NCI-H526 (cell line): Measurements from ENCODE around the gene GPR173.

Source experiments
- DNase-seq, 2 experiments: peaks; one replicate each; lab custom pipeline; 2025; lab: John Stamatoyannopoulos, UW

The GPR173 gene

DNA sequence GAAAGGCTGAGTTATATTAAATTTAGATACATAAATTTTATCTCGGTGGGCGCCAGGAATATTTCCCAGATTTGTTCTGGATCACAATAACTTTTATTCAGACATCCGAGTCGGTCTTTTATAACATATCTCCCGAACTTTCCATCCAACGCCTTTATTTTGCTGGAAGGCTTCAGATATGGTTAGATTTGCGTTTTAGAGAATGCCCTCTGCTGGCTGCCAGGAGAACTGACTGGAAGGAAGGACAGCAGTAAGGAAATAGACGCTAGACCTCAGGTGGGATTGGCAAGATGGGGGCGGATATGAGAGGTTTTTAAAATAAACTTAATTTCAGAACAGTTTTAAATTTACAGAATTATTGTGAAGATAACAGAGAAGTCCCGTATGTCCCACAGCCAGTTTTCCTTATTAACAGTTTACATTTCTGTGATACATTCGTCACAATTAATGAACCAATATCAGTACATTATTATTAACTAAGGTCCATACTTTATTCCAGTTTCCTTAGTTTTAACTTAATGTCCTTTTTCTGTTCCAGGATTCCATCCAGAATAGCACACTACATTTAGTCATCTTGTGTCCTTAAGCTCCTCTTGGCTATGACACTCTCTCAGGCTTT is 40.7 kb downstream of the GPR173 start:
- peak; percentile 4 to 78 for DNase-seq

DNA sequence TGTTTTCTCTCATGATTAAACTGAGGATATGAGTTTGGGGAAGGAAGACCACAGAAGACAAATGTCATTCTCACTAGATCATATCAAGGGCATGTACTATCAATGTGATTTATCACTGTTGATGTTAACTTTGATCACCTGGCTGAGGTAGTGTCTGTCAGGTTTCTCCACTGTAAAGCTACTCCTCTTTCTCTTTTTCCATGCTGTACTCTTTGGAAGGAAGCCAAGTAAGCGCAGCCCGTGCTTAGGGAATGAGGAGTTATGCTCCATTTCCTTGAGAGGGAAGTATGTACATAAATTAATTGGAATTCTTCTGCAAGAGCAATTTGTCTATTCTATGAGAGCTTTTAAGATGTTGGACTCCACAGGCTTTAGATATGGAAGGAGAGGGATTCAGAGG is 41.3 kb downstream of the GPR173 start:
- DNase-seq: no peak

DNA sequence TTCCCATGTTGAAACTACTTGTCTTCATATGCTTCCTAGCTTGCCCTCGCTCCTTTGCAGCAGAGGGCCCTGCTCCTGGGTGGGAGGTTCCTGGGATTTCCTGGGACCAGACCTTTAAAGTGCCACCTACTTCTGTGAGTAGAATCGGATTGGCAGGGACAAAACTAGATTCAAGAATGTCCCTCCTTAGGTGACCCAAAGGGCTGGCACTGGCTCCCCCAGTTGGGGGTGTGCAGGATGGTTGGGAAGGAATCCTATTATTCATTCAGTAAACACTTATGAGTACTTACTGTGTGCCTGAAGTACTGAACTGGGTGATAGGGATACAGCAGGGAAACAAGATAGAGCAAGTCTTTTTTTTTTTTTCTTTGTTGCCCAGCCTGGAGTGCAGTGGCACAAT is 42.8 kb downstream of the GPR173 start:
- DNase-seq: no peak

DNA sequence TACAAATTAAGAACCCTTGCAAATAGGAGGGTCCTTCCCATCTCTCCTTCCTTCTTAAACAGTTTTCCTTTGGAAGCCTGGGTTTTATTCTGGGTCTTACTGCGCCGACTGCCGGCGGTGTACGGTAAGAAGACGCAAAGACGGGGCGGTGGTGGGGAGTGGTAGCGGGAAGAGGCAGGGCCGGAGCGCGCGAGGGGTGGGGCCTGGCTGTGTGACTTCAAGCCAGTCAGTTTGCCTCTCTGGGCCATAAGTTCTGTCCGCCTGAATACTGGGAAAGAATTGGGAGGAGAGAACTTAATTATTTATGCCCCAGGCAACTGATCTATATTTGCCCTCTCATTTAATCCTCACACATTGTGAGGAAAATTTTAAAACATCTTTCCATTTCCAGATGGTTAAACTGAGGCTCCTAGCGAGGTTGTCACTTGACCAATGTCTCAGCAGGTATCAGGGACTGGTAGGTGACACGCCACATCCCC is 44.6 kb downstream of the GPR173 start:
- DNase-seq: peak; percentile 59 to 88

DNA sequence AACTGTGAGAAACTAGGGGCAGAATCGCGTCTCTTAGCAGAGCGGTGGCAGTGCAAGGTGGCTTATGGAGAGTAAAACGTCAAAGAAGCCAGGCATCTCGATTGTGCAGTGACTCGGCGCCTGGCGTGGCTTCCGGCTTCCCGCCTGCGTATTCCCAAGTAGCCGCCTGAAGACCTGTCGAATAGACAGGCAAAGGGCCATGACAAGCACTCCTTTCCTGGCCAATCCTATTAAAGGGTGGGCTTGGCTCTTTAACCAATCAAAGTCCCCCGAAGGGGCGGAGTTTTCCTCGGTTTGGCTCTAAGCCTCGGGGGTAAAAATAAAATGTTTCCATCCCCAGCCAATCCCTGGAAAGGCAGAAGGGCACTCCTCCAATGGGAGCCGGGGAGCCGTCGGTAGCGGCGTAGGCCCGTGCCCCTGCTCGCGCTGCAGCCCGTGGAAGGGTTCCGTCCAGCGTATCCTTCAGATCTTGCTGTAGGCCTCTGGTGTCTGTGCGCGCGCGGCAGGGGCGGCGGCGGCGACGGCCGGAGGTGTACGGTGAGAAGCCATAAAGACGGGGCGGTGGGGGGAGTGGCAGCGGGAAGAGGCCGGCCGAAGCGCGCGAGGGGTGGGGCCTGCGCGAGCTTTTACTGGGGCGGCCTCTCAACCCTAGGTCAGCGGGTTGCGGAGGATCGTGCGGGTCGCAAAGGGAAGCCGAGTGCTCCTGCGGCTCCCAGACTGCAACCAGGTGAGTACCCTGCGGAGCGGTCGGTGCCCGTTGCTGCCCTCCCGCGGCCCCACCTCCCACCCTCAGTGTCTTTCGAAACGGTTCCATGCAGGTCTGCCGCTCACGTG is 45.4 kb downstream of the GPR173 start, which contains the start of gene KANTR:
Gene KANTR (plus strand): TSS at position 395 of the 834 bp plus-strand sequence. CDS start 30,131 bp downstream, outside the sequence.
- DNase-seq: peak; percentile 93 to 97

DNA sequence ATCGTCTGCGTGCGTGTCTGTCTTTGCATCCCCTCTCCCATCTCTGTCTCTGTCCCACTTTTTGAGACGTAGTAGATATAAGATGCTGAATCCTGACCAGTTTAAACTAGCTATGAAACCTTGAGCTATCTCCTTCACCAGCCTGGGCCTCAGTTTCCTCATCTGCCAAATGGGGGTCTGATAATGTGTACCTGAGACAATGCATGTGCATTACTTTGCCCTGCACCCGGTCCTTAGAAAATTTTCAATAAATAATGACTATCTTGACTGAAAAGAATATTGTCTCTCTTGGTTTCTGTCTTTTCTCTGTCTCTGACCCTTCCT is 46.0 kb downstream of the GPR173 start:
- no peak for DNase-seq

DNA sequence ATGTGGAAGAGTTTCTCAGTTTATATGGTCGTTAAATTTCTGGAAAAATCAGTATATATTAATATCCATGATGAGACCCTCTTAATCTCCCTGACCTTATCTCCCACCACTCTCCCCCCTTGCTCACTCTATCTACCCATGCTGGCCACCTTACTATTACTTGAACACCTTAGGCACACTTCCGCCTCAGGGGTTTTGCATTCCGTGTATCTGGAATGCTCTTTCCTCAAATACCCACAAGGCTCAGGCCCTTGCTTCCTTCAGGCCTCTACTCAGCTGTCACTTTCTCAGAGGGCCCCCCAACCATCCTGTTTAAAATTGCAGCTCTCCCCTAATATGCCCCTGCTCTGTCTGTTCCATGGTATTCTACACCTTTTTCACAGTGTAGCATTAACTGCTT is 47.2 kb downstream of the GPR173 start:
- no peak for DNase-seq

DNA sequence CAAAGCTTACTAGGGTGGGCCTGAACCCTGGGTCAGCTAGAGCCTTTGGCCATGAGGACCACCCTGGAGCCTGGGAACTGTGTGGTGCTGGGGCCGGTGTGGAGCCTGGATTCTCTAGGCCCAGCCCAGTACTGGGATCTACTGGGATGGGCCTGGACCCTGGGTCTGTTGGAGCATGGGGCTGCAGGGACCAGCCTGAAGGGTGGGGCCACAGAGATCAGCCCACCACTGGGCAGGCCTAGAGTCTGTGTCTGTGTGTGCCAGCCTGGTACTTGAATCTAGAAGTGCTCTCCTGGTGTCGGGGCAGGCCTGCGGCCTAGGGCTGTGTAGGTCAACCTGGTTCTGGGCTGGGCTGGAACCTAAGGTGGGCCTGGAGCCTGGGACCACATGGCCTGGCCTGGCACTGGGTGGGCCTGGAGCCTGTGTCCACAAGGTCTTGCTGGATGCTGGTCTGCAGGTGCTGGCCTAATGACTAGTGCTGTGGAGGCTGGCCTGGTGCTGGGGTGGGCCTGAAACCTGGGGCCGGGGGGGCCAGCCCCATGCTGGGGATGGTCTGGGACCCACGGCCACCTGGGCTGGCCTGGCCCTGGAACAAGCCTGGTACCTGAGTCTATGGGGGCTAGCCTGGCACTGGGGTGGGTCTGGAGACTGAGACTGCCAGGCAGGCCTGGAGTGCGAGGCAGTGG is 66.4 kb downstream of the GPR173 start:
- DNase-seq: no peak

DNA sequence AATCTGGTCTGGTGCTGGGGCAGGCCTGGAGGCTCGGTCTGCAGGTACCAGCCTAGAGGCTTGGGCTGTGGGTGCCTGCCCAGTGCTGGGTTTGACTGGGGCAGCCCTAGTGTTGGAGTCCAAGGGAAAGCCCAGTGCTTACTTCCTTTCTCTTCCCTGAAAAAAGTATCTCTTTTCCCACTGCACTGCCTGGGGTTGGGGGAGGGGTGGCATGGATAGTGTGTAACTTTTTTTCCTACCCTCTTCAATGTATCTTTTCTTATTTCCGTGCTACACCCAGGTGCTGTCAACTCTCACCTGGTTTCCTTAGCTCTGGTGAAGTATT is 66.9 kb downstream of the GPR173 start:
- DNase-seq: no peak

DNA sequence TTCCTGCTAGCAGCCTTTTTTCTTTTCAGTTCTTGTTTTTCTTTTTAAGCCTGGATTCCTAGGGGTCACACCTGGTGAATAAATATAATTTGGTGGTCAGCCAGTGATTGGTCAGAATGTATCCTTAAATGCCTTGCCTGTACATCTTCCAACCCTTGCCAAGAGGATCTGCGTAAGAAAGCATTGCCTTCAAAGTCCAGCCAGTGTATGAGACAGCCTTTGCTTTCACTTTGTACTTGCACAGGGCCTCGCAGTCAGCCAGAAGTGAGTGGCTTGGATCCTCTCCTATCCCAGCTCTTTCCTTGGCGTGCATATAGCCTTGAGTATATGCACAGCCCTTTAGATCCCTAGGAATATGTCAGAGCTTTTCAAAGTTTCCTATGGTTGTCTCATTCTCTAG is 67.5 kb downstream of the GPR173 start:
- DNase-seq: no peak

DNA sequence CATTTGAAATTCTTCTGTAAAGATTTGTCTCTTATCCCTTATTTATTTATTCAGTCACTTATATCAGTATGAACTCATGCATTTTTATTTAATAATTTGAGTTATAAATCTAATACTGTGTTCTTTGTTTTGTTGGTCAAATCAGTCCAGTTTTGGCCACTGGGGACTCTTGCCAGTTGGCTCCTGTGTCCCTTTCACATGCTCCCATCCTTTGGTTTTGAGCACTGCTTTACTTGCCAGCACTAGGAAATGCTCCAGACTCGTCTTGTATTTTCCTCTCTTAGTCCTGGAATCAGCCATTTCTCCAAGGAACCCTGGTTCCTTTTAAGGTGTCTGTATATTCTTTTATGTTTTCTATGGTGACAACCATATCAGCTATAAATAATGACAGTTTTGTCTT is 73.4 kb downstream of the GPR173 start:
- no peak for DNase-seq

DNA sequence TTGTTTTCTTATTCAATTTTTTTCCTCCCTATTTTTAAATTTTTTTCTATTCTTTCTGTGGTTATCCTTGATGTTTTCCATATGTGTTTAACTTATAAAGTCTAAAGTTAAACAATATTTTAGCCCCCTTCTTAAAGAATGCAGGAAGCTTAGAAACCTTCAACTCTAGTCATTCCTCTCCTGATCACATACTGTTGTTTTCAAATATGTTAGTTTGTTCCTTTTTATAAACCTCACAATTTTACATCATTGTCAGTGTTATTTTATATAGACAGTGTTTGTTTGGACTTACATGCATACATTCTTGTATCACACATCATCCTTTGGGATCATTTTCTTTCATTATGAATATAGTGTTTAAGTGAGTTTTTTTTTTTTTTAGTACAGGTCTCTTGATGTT is 76.9 kb downstream of the GPR173 start:
- no peak for DNase-seq

DNA sequence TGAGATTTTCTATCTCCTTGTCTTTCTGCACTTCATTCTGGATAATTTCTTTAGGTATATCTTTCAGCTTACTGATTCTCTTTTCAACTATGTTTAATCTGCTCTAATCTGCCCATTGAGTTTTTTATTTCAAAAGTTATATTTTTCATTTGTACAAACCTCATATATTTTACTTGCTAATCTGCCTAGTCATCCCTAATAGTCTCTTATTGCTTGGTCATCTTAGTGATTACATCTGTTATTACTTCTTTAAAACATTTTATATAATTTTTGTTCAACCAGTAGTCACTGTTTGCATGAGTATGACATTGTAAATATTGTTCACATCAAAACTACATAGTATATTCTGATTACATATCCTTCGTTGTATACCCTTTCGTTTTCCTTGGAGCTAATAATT is 77.8 kb downstream of the GPR173 start:
- no peak for DNase-seq

DNA sequence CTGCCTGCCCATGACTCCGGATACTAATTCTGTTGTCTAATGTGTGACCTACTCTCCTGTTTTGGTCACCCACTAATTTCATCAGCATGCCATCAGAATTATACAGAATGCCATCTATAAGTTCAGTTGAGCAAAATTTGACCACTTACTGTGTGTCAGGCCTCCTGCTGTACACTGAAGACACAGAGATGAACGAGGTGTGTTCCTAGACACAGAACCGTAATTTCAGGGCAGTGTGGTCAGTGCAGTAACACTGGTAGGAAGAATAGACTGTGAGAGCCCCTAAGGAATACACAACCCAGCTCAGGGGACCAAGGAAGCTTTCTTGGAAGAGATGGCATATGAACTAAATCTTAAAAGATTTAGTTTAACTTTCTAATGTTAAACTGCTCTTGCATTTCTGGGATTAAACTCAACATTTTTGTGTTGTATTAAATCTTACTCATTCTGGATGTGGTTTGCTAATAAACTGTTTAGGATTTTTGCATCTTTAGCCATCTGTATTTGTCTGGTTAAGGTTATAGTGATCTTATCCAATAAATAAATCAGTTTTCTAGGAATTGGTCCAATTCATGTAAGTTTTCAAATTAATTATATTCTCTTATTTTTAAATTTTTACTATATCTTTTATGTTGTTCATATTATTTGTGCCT is 79.6 kb downstream of the GPR173 start:
- DNase-seq: no peak
